Endodermal cell (in vitro differentiated cells): ENCODE results near the gene ASPHD2. TPM values are rescaled to one million over a fixed set of nuclear protein-coding genes. Genes with fewer than 3 reads are reported as not detected.

Experiments
- DNase-seq: peaks from one replicate; pipeline ENCODE4 v3.0.0-alpha.2; 2017
- H3K27ac ChIP-seq: 2 replicates; pipeline ENCODE4 v1.5.1; 2013; ENCODE audit warnings: mild to moderate bottlenecking, low read depth, low read length, moderate library complexity
- H3K27me3 ChIP-seq: 2 replicates; pipeline ENCODE4 v1.6.1; 2013; ENCODE audit warnings: mild to moderate bottlenecking, low read length, moderate library complexity; ENCODE audit not compliant: insufficient read depth, control insufficient read depth, poor library complexity, severe bottlenecking
- H3K36me3 ChIP-seq: 2 replicates; pipeline ENCODE4 v1.7.0; 2013; ENCODE audit warnings: mild to moderate bottlenecking, low read length, moderate library complexity; ENCODE audit not compliant: control insufficient read depth, insufficient read depth
- H3K4me1 ChIP-seq: one replicate; pipeline ENCODE4 v1.7.0; 2013; ENCODE audit warnings: low read length; ENCODE audit not compliant: control insufficient read depth, insufficient read depth
- H3K4me3 ChIP-seq: 2 replicates; pipeline ENCODE4 v1.5.1; 2013; ENCODE audit warnings: mild to moderate bottlenecking, low read length, moderate library complexity
- H3K9ac ChIP-seq: 2 replicates; pipeline ENCODE4 v1.6.1; 2013; ENCODE audit warnings: mild to moderate bottlenecking, low read length, moderate library complexity; ENCODE audit not compliant: poor library complexity, severe bottlenecking; ENCODE audit errors: extremely low read depth
- H3K9me3 ChIP-seq: 2 replicates; pipeline ENCODE4 v1.6.1; 2013; ENCODE audit warnings: mild to moderate bottlenecking, low read length, moderate library complexity; ENCODE audit not compliant: control insufficient read depth
- H3K27ac Mint-ChIP-seq: 2 replicates; pipeline ENCODE4 v1.8.0; 2020; ENCODE audit warnings: mixed read lengths
- H3K27me3 Mint-ChIP-seq: 2 replicates; pipeline ENCODE4 v1.8.0; 2021; ENCODE audit warnings: mild to moderate bottlenecking, mixed read lengths; ENCODE audit not compliant: insufficient read depth
- H3K36me3 Mint-ChIP-seq: 2 replicates; pipeline ENCODE4 v1.8.0; 2020; ENCODE audit warnings: low read depth, mixed read lengths
- H3K4me1 Mint-ChIP-seq: 2 replicates; pipeline ENCODE4 v1.8.0; 2020; ENCODE audit warnings: mixed read lengths
- H3K4me3 Mint-ChIP-seq: 2 replicates; pipeline ENCODE4 v1.8.0; 2020; ENCODE audit warnings: mild to moderate bottlenecking, moderate library complexity, mixed read lengths
- H3K9me3 Mint-ChIP-seq: 2 replicates; pipeline ENCODE4 v1.8.0; 2020; ENCODE audit warnings: mild to moderate bottlenecking, mixed read lengths
- CTCF ChIP-seq: fragments of 200-600 bp; sonication (generic); conservative IDR thresholded peaks from 2 replicates; pipeline ENCODE4 v1.5.0; 2021; ENCODE audit warnings: antibody characterized with exemption, mild to moderate bottlenecking
- WGBS, 2 experiments: methylation state at CpG; one replicate each; pipeline versions ENCODE4 v1.1.5 to v1.1.7; 2013; ENCODE audit warnings: missing lambda C conversion rate in 2 of 2, mixed read lengths in 1 of 2; ENCODE audit not compliant: insufficient coverage in 1 of 2, insufficient read length in 1 of 2; 5-methylcytosine and 5-hydroxymethylcytosine counted together
- total RNA-seq, 2 donors: library from RNA; stranded (reverse); fragmentation: NEBNext Ultra II Directional in 1 of 2; extraction: Animal tissue kit (Norgen Biotek cat#: 25700) in 1 of 2; gene quantifications; 2 replicates in 1 of 2; 3 replicates in 1 of 2; pipeline ENCODE4 v1.2.1, GENCODE V29; 2021

ASPHD2 gene
- total RNA-seq, 2 donors from 2014 or later, result 6.0 to 7.3 TPM

- Mint-ChIP-seq H3K4me3 (no peak overlapping the region), H3K27ac (no peak overlapping the region), H3K9me3 (no peaks in the 10 kb centered on the region), H3K36me3 (no peaks in the 10 kb centered on the region), H3K4me1 (peaks cover 12% of the 10 kb centered on the region), H3K27me3 (peaks cover 3% of the 10 kb centered on the region)
- TF ChIP-seq CTCF, result no peak
- Histone ChIP-seq H3K27ac (no peak overlapping the region), H3K36me3 (no peaks in the 10 kb centered on the region), H3K4me3 (no peak overlapping the region), H3K4me1 (no peaks in the 10 kb centered on the region), H3K9ac (no peak overlapping the region), H3K9me3 (no peaks in the 10 kb centered on the region), H3K27me3 (no peaks in the 10 kb centered on the region)
- DNase-seq, result no peak
- 60% methylated on average over 1 of the region's 1 CpG; no CpG with 5 or more reads in 1 of the 2 experiments for WGBS, 2 experiments
These were observed 29.8 kb upstream of the ASPHD2 start for GRCh38 chr22:26399289-26399688.

GRCh38 chr22:26401726-26402125 lies 27.3 kb upstream of the ASPHD2 start:
- Histone ChIP-seq H3K4me1 (peaks cover 10% of the 10 kb centered on the region), H3K4me3 (no peak overlapping the region), H3K36me3 (no peaks in the 10 kb centered on the region), H3K9ac (no peak overlapping the region), H3K9me3 (no peaks in the 10 kb centered on the region), H3K27me3 (no peaks in the 10 kb centered on the region), H3K27ac (no peak overlapping the region)
- Mint-ChIP-seq H3K27ac (no peak overlapping the region), H3K36me3 (no peaks in the 10 kb centered on the region), H3K4me1 (peaks cover 22% of the 10 kb centered on the region), H3K9me3 (no peaks in the 10 kb centered on the region), H3K4me3 (no peak overlapping the region), H3K27me3 (peaks cover 3% of the 10 kb centered on the region)
- DNase-seq, result peak; percentile 59
- WGBS, 2 experiments, result 95% methylated on average over 3 to 5 of the region's 5 CpGs
- no peak for TF ChIP-seq CTCF

- H3K36me3 ChIP-seq, result no peaks in the 10 kb centered on the region
- peaks cover 10% of the 10 kb centered on the region for H3K4me1 ChIP-seq
- DNase-seq, result peak; percentile 90
- H3K4me1 Mint-ChIP-seq, result peaks cover 36% of the 10 kb centered on the region
- H3K4me3 Mint-ChIP-seq, result no peak overlapping the region
- H3K27me3 Mint-ChIP-seq, result peaks cover 3% of the 10 kb centered on the region
- no peaks in the 10 kb centered on the region for H3K27me3 ChIP-seq
- H3K9ac ChIP-seq, result no peak overlapping the region
- H3K27ac Mint-ChIP-seq, result peak overlapping the region; percentile 49
- no peaks in the 10 kb centered on the region for H3K9me3 Mint-ChIP-seq
- TF ChIP-seq CTCF, result no peak
- H3K27ac ChIP-seq, result peak overlapping the region; percentile 63
- H3K36me3 Mint-ChIP-seq, result no peaks in the 10 kb centered on the region
- 13 to 26% methylated on average over 5 to 6 of the region's 6 CpGs for WGBS, 2 experiments
- H3K4me3 ChIP-seq, result no peak overlapping the region
- no peaks in the 10 kb centered on the region for H3K9me3 ChIP-seq
These were observed 24.1 kb upstream of the ASPHD2 start for GRCh38 chr22:26404851-26405421.
